ENCODE measurements around the gene ATP9A. TPM values are rescaled to one million over a fixed set of nuclear protein-coding genes. Genes with fewer than 3 reads are reported as not detected.
"Not testable (repeated sequence)": the region's sequence is repeated elsewhere in the genome, so short reads cannot be mapped to it uniquely, and the experiment has no call there.

ATP9A gene
- polyA plus RNA-seq, 1 donor from 2014 or later, result 0.20 TPM

GRCh38 chr20:51569815-51570738 is 198.1 kb downstream of the ATP9A start:
- H3K4me1 Mint-ChIP-seq, result no peaks in the 10 kb centered on the region
- peak overlapping the region in 2 of 4 donors; percentile 50 to 55 for H3K4me3 Mint-ChIP-seq
- H3K27ac Mint-ChIP-seq, result no peak overlapping the region
- H3K36me3 Mint-ChIP-seq, result peaks cover 6% of the 10 kb centered on the region
- H3K9me3 Mint-ChIP-seq, result peaks cover 9 to 15% (median 10%) of the 10 kb centered on the region in 3 donors
- H3K27me3 Mint-ChIP-seq, result peaks cover 10% of the 10 kb centered on the region

DNA sequence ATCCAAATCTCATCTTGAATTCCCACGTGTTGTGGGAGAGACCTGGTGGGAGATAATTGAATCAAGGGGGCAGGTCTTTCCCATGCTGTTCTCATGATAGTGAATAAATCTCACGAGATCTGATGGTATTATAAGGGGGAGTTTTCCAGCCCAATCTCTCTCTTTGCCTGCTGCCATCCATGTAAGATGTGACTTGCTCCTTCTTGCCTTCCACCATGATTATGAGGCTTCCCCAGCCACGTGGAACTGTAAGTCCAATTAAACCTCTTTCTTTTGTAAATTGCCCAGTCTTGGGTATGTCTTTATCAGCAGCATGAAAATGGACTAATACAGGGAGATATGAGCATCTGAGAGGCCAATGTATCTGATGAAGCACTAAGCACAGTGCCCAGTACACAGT is 199.7 kb downstream of the ATP9A start:
- H3K4me3 Mint-ChIP-seq, H3K36me3 Mint-ChIP-seq, H3K4me1 Mint-ChIP-seq, H3K27ac Mint-ChIP-seq: not testable (repeated sequence)
- Mint-ChIP-seq H3K9me3 (peaks cover 8 to 15% (median 10%) of the 10 kb centered on the region in 3 donors), H3K27me3 (peaks cover 19% of the 10 kb centered on the region)

GRCh38 chr20:51567622-51568021 is 200.6 kb downstream of the ATP9A start:
- Mint-ChIP-seq H3K36me3 (peaks cover 4% of the 10 kb centered on the region), H3K4me1 (peaks cover 0 to 4% (median 4%) of the 10 kb centered on the region in 3 donors), H3K27ac (peak overlapping the region in 1 of 3 donors; percentile 80), H3K9me3 (peaks cover 8 to 15% (median 10%) of the 10 kb centered on the region in 3 donors), H3K4me3 (no peak overlapping the region), H3K27me3 (peaks cover 24% of the 10 kb centered on the region)

- no peak overlapping the region for H3K4me3 Mint-ChIP-seq
- H3K9me3 Mint-ChIP-seq, result peaks cover 8 to 15% (median 10%) of the 10 kb centered on the region in 3 donors
- no peak overlapping the region for H3K27ac Mint-ChIP-seq
- peaks cover 26% of the 10 kb centered on the region for H3K27me3 Mint-ChIP-seq
- H3K4me1 Mint-ChIP-seq, result peaks cover 2 to 7% (median 7%) of the 10 kb centered on the region in 3 donors
- peaks cover 4% of the 10 kb centered on the region for H3K36me3 Mint-ChIP-seq
These were observed 201.6 kb downstream of the ATP9A start for GRCh38 chr20:51566594-51566993.

GRCh38 chr20:51565298-51566144 is 202.7 kb downstream of the ATP9A start:
- H3K4me3 Mint-ChIP-seq, result no peak overlapping the region
- H3K9me3 Mint-ChIP-seq, result peaks cover 8 to 11% (median 9%) of the 10 kb centered on the region in 3 donors
- peaks cover 4% of the 10 kb centered on the region for H3K36me3 Mint-ChIP-seq
- no peak overlapping the region for H3K27ac Mint-ChIP-seq
- H3K27me3 Mint-ChIP-seq, result peaks cover 34% of the 10 kb centered on the region
- H3K4me1 Mint-ChIP-seq, result peaks cover 5 to 14% (median 13%) of the 10 kb centered on the region in 3 donors

DNA sequence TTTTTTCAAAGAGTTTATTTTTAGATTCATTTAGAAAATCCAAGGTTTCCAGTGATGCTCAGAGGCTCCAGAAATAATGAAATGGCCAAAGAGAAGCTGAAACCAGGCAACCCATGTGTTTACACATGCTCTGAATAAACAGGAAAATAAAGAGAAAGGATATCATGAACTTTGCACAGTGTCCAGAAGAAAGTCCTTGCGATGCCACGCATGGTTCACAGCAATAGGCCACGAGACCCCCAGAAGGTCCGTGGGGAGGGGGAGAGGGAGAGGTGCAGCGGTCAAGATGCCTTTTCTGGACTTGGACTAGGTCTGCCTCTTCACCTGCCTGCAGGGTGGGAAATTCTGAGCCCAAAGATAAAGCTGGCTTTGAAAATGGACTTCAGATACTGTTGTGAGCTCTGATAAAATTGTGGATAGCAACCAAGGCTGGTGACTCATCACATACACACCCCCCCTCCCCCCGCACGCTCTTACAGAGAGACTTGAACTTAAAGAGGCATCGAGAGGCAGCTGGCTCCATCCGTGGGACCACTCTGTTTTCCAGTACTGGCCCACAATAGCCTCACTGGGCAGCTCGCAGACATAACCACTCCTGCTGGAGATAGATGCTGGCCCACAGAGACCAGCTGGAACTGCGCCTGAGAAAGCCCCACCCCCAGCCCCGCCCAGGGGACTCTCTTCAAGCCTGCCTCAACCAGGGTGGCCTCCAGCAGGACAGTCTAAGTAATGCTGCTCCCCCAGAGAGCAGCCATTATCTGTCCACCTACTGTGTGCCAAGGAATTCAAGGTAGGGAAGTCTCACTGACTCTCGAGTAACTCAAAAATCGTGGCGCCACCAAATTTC is 204.5 kb downstream of the ATP9A start:
- peaks cover 2% of the 10 kb centered on the region for H3K36me3 Mint-ChIP-seq
- peaks cover 47% of the 10 kb centered on the region for H3K27me3 Mint-ChIP-seq
- H3K4me1 Mint-ChIP-seq, result peaks cover 5 to 14% (median 13%) of the 10 kb centered on the region in 3 donors
- H3K9me3 Mint-ChIP-seq, result peaks cover 7 to 9% (median 8%) of the 10 kb centered on the region in 3 donors
- H3K4me3 Mint-ChIP-seq, result peak overlapping the region in 3 of 4 donors; percentile 13 to 81 (median 58)
- no peak overlapping the region for H3K27ac Mint-ChIP-seq

GRCh38 chr20:51563174-51563485 is 205.1 kb downstream of the ATP9A start:
- no peak overlapping the region for H3K27ac Mint-ChIP-seq
- H3K27me3 Mint-ChIP-seq, result peaks cover 44% of the 10 kb centered on the region
- peaks cover 2% of the 10 kb centered on the region for H3K36me3 Mint-ChIP-seq
- H3K9me3 Mint-ChIP-seq, result peaks cover 3 to 4% (median 3%) of the 10 kb centered on the region in 3 donors
- peaks cover 5 to 14% (median 13%) of the 10 kb centered on the region in 3 donors for H3K4me1 Mint-ChIP-seq
- peak overlapping the region in 3 of 4 donors; percentile 13 to 81 (median 58) for H3K4me3 Mint-ChIP-seq

DNA sequence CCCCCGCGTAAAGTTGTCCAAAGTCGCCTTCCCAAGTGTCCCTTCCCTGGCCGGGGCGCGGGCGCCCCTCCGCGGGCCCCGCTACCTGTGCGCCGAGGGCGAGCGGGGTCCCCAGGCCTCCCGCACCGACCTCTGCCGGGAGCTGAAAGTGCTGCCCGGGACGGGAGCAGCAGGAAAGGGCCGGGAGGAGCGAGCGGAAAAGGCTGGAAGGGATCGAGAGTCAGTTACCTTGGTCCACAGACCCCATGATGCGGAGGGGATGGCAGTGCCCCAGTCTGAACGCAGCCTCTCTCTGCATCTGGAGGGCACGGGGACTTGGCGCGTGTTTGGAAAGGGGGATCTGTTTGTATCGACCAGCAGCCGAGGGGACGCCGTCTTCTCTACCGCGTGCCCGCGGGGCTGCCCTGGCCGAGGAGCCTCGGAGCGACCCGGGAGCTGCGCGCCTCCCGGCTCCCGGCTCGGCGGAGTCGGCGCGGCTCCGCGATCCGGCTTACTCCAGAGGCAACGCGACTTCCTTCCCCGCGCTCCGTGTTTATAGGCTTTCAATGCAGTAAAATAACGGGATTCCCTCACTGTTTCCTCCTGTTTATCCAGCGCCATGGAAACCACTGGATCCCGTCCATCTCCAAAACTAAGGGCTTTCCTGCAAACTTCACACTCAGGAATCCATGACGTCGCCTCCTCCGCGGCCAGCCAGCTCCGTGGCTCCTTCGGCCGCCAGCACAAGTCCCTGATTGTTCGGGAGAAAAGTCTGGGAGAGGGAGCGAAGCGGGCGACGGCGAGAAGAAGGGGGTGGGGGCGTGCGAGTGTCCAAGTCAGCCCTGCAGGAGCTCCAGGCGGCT is 205.6 kb downstream of the ATP9A start:
- peak overlapping the region in 3 of 4 donors; percentile 67 to 81 (median 75) for H3K4me3 Mint-ChIP-seq
- H3K27me3 Mint-ChIP-seq, result peaks cover 43% of the 10 kb centered on the region

GRCh38 chr20:51562027-51562331 is 206.2 kb downstream of the ATP9A start:
- Mint-ChIP-seq H3K27me3 (peaks cover 45% of the 10 kb centered on the region), H3K27ac (no peak overlapping the region), H3K4me3 (peak overlapping the region in 3 of 4 donors; percentile 55 to 79 (median 75)), H3K36me3 (peaks cover under 1% of the 10 kb centered on the region), H3K9me3 (no peaks in the 10 kb centered on the region), H3K4me1 (peaks cover 5 to 14% (median 13%) of the 10 kb centered on the region in 3 donors)

More for the DNA sequence above, 205.6 kb downstream of the ATP9A start:
- Mint-ChIP-seq H3K9me3 (no peaks in the 10 kb centered on the region), H3K27ac (no peak overlapping the region), H3K4me1 (peaks cover 5 to 14% (median 13%) of the 10 kb centered on the region in 3 donors), H3K36me3 (peaks cover 2% of the 10 kb centered on the region)

- peak overlapping the region in 2 of 4 donors; percentile 41 for H3K4me3 Mint-ChIP-seq
- H3K36me3 Mint-ChIP-seq, result no peaks in the 10 kb centered on the region
- peaks cover 5 to 14% (median 13%) of the 10 kb centered on the region in 3 donors for H3K4me1 Mint-ChIP-seq
- H3K27me3 Mint-ChIP-seq, result peaks cover 45% of the 10 kb centered on the region
- H3K27ac Mint-ChIP-seq, result no peak overlapping the region
- no peaks in the 10 kb centered on the region for H3K9me3 Mint-ChIP-seq
These were observed 207.5 kb downstream of the ATP9A start for GRCh38 chr20:51560550-51561307.

GRCh38 chr20:51560042-51560441 is 208.1 kb downstream of the ATP9A start:
- Mint-ChIP-seq H3K9me3 (no peaks in the 10 kb centered on the region), H3K27ac (peak overlapping the region in 1 of 3 donors; percentile 20), H3K4me1 (peaks cover 5 to 14% (median 13%) of the 10 kb centered on the region in 3 donors), H3K27me3 (peaks cover 42% of the 10 kb centered on the region), H3K36me3 (no peaks in the 10 kb centered on the region), H3K4me3 (no peak overlapping the region)

GRCh38 chr20:51554538-51555165 is 213.5 kb downstream of the ATP9A start:
- Mint-ChIP-seq H3K4me3 (no peak overlapping the region), H3K4me1 (peaks cover 0 to 2% (median 0%) of the 10 kb centered on the region in 3 donors), H3K9me3 (no peaks in the 10 kb centered on the region), H3K36me3 (no peaks in the 10 kb centered on the region), H3K27ac (no peak overlapping the region), H3K27me3 (peaks cover 9% of the 10 kb centered on the region)
